Keratinocyte (primary cell): ENCODE measurements around the gene IGF2BP1. TPM values are rescaled to one million over a fixed set of nuclear protein-coding genes. Genes with fewer than 3 reads are reported as not detected.
A peak's percentile ranks its signal among the peaks of the same experiment; 100 is the strongest.

Experiments
- DNase-seq: peaks from one replicate; pipeline ENCODE4 v3.0.0-alpha.2; 2011; ENCODE audit warnings: low read depth, missing footprints, low spot score
- FAIRE-seq: peaks from 2 replicates; lab custom pipeline; 2011; peaks lifted over from hg19 to GRCh38; lab: Jason Lieb, UNC
- H2AFZ ChIP-seq: 2 replicates; pipeline ENCODE4 v1.6.0; 2012; ENCODE audit warnings: low read length, control low read depth, inconsistent platforms; ENCODE audit not compliant: control insufficient read depth
- H3K27ac ChIP-seq: 2 replicates; pipeline ENCODE4 v1.5.1; 2011; ENCODE audit warnings: low read length; ENCODE audit not compliant: control insufficient read depth, insufficient read depth
- H3K27me3 ChIP-seq: 3 replicates; pipeline ENCODE4 v1.6.0; 2011; ENCODE audit warnings: low read length; ENCODE audit not compliant: control insufficient read depth, insufficient read depth; ENCODE audit errors: extremely low read depth
- H3K36me3 ChIP-seq, 2 experiments: 2 replicates in 1 of 2; 3 replicates in 1 of 2; pipeline ENCODE4 v1.5.1; 2011; ENCODE audit warnings: low read length in 2 of 2, mild to moderate bottlenecking in 1 of 2; ENCODE audit not compliant: control insufficient read depth in 2 of 2, insufficient read depth in 2 of 2; ENCODE audit errors: extremely low read depth in 1 of 2
- H3K4me1 ChIP-seq: 3 replicates; pipeline ENCODE4 v1.5.1; 2011; ENCODE audit warnings: low read length; ENCODE audit not compliant: control insufficient read depth, insufficient read depth; ENCODE audit errors: extremely low read depth
- H3K4me2 ChIP-seq: 3 replicates; pipeline ENCODE4 v1.6.0; 2011; ENCODE audit warnings: low read depth, low read length; ENCODE audit not compliant: control insufficient read depth, insufficient read depth; ENCODE audit errors: extremely low read depth
- H3K4me3 ChIP-seq, 3 experiments: fragments of 200-600 bp in 1 of 3; sonication (generic) in 1 of 3; 2 replicates in 2 of 3; 3 replicates in 1 of 3; pipeline ENCODE4 v1.5.1; 2011 to 2016; ENCODE audit warnings: low read length in 3 of 3, mild to moderate bottlenecking in 3 of 3, control low read depth in 2 of 3, inconsistent platforms in 1 of 3, low read depth in 1 of 3, mixed read lengths in 1 of 3, mixed run types in 1 of 3, moderate library complexity in 1 of 3; ENCODE audit not compliant: control insufficient read depth in 2 of 3, insufficient read depth in 2 of 3; ENCODE audit errors: extremely low read depth in 1 of 3
- H3K79me2 ChIP-seq: 2 replicates; pipeline ENCODE4 v1.6.0; 2012; ENCODE audit warnings: low read length; ENCODE audit not compliant: control insufficient read depth, insufficient read depth
- H3K9ac ChIP-seq: 3 replicates; pipeline ENCODE4 v1.6.0; 2011; ENCODE audit warnings: low read length; ENCODE audit not compliant: control insufficient read depth, insufficient read depth; ENCODE audit errors: extremely low read depth
- H3K9me1 ChIP-seq: 3 replicates; pipeline ENCODE4 v1.6.0; 2011; ENCODE audit warnings: low read length; ENCODE audit not compliant: control insufficient read depth, insufficient read depth; ENCODE audit errors: extremely low read depth
- H3K9me3 ChIP-seq: 2 replicates; pipeline ENCODE4 v1.5.1; 2012; ENCODE audit warnings: low read depth, low read length; ENCODE audit not compliant: control insufficient read depth
- H4K20me1 ChIP-seq: 3 replicates; pipeline ENCODE4 v1.6.0; 2011; ENCODE audit warnings: low read length; ENCODE audit not compliant: control insufficient read depth, insufficient read depth; ENCODE audit errors: extremely low read depth
- CTCF ChIP-seq, 3 experiments: IDR thresholded peaks in 1 of 3; conservative IDR thresholded peaks in 1 of 3; optimal IDR thresholded peaks in 1 of 3; 2 replicates in 2 of 3; 3 replicates in 1 of 3; pipeline versions ENCODE3 to v1.5.1; 2011; ENCODE audit warnings: low read length in 3 of 3, mild to moderate bottlenecking in 3 of 3, moderate library complexity in 2 of 3, control low read depth in 1 of 3, inconsistent platforms in 1 of 3; ENCODE audit not compliant: insufficient read depth in 2 of 3; ENCODE audit errors: extremely low read depth in 1 of 3
- EZH2 ChIP-seq: IDR thresholded peaks from one replicate; pipeline ENCODE4 v1.6.1; 2012; ENCODE audit warnings: inconsistent platforms, mild to moderate bottlenecking, low read length, moderate library complexity
- dilution Hi-C: fragments of 300-500 bp; cut with MboI; formaldehyde crosslinking; loops from one replicate; pipeline ENCODE4 v1.7.0; 2020; ENCODE audit warnings: low sequenced_read_pairs; ENCODE audit not compliant: extremely low pct_ligation_motif_present
- polyA plus RNA-seq, 5 experiments: library from polyadenylated mRNA; depleted of rRNA in 3 of 5; stranded (reverse) in 3 of 5; stranded (forward) in 1 of 5; unstranded in 1 of 5; fragments of >200 nt; gene quantifications; 1 replicate in 1 of 5; 2 replicates in 3 of 5; 3 replicates in 1 of 5; pipeline versions ENCODE4 v1.2.1 to v1.2.3, GENCODE V29; 2011 to 2012; ENCODE audit warnings: missing spikeins in 2 of 5, low read depth in 1 of 5, low replicate concordance in 1 of 5

IGF2BP1 gene
- polyA plus RNA-seq, 1 donor (not counting 4 experiments of a cell fraction or from before 2014, with no cell fraction given): not detected

GRCh38 chr17:49002766-49003165, 5.6 kb downstream of the IGF2BP1 start:
- peaks cover 70% of the 10 kb centered on the region for H3K27me3 ChIP-seq
- H2AFZ ChIP-seq: no peak overlapping the region
- no peak overlapping the region for H3K4me2 ChIP-seq
- no peak for FAIRE-seq
- no peaks in the 10 kb centered on the region for H3K36me3 ChIP-seq
- no peaks in the 10 kb centered on the region for H3K4me1 ChIP-seq
- no peaks in the 10 kb centered on the region for H3K9me3 ChIP-seq
- DNase-seq: no peak
- no peaks in the 10 kb centered on the region for H4K20me1 ChIP-seq
- dilution Hi-C loops: no loop called here
- no peaks in the 10 kb centered on the region for H3K79me2 ChIP-seq
- H3K27ac ChIP-seq: no peak overlapping the region
- H3K9ac ChIP-seq: no peak overlapping the region
- no peaks in the 10 kb centered on the region for H3K9me1 ChIP-seq
- H3K4me3 ChIP-seq: no peak overlapping the region
- TF ChIP-seq CTCF (optimal IDR thresholded peaks at IDR 0.05 in 1 of 3, IDR thresholded peaks at IDR 0.05 in 1 of 3, conservative IDR thresholded peaks at IDR 0.05 in 1 of 3; ENCODE audit: extremely low read depth in 1 of 3, insufficient read depth in 2 of 3, low read length in 3 of 3) (no peak), EZH2 (no peak)

GRCh38 chr17:49003557-49004511, 6.6 kb downstream of the IGF2BP1 start:
- H4K20me1 ChIP-seq: no peaks in the 10 kb centered on the region
- no peak overlapping the region for H3K4me3 ChIP-seq
- peaks cover 60% of the 10 kb centered on the region for H3K27me3 ChIP-seq
- H3K79me2 ChIP-seq: no peaks in the 10 kb centered on the region
- H3K27ac ChIP-seq: no peak overlapping the region
- no peaks in the 10 kb centered on the region for H3K36me3 ChIP-seq
- H3K9me3 ChIP-seq: no peaks in the 10 kb centered on the region
- H3K4me2 ChIP-seq: no peak overlapping the region
- no peaks in the 10 kb centered on the region for H3K9me1 ChIP-seq
- no peak overlapping the region for H3K9ac ChIP-seq
- no peak overlapping the region for H2AFZ ChIP-seq
- dilution Hi-C loops: no loop called here
- TF ChIP-seq EZH2 (peak; percentile 88), CTCF (optimal IDR thresholded peaks at IDR 0.05 in 1 of 3, IDR thresholded peaks at IDR 0.05 in 1 of 3, conservative IDR thresholded peaks at IDR 0.05 in 1 of 3; ENCODE audit: extremely low read depth in 1 of 3, insufficient read depth in 2 of 3, low read length in 3 of 3) (no peak)
- H3K4me1 ChIP-seq: no peaks in the 10 kb centered on the region
- no peak for FAIRE-seq
- no peak for DNase-seq
